GM20000 (cell line): ENCODE measurements around the gene OPRPN.

Experiments used
- DNase-seq: peaks from one replicate; pipeline ENCODE4 v3.0.0; 2012; ENCODE audit warnings: low spot score
- TF ChIP-seq, protein P1 (sequence below): IDR thresholded peaks from 2 replicates; pipeline ENCODE4 v1.5.1; 2012; ENCODE audit warnings: mild to moderate bottlenecking, control low read depth; ENCODE audit errors: extremely low read depth, missing control alignments

Gene OPRPN

DNA sequence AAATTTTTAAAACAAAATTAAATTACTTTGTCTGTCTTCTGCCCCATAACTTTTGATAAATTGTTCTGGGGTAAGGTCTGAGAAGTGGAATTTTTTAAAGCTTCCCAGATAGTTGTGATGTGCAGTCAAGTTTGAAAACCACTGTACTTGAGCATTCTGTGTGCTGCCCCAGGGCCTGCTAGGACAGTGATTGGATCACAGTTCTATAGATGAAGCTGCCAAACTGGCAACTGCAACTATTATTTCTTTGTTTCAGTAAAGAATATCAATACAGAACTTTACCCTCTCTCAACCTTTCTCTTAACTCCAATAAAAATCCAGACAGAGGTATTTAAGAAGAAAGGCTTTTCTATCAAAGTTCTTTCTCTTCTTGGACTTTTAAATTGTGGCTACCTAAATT lies at the start of gene OPRPN:
TSS of gene OPRPN (plus strand) at position 361 of the 400 bp plus-strand sequence. CDS start 1,346 bp downstream, outside the sequence.
- TF ChIP-seq, protein P1, sequence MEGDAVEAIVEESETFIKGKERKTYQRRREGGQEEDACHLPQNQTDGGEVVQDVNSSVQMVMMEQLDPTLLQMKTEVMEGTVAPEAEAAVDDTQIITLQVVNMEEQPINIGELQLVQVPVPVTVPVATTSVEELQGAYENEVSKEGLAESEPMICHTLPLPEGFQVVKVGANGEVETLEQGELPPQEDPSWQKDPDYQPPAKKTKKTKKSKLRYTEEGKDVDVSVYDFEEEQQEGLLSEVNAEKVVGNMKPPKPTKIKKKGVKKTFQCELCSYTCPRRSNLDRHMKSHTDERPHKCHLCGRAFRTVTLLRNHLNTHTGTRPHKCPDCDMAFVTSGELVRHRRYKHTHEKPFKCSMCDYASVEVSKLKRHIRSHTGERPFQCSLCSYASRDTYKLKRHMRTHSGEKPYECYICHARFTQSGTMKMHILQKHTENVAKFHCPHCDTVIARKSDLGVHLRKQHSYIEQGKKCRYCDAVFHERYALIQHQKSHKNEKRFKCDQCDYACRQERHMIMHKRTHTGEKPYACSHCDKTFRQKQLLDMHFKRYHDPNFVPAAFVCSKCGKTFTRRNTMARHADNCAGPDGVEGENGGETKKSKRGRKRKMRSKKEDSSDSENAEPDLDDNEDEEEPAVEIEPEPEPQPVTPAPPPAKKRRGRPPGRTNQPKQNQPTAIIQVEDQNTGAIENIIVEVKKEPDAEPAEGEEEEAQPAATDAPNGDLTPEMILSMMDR = no peak
- no peak for DNase-seq

GRCh38 chr4:70356185-70356584 lies 41.6 kb upstream of the OPRPN start:
- no peak for DNase-seq
- TF ChIP-seq, protein P1 = no peak

- TF ChIP-seq, protein P1 = no peak
- no peak for DNase-seq
Observed at GRCh38 chr4:70359115-70359661, 38.6 kb upstream of the OPRPN start.

DNA sequence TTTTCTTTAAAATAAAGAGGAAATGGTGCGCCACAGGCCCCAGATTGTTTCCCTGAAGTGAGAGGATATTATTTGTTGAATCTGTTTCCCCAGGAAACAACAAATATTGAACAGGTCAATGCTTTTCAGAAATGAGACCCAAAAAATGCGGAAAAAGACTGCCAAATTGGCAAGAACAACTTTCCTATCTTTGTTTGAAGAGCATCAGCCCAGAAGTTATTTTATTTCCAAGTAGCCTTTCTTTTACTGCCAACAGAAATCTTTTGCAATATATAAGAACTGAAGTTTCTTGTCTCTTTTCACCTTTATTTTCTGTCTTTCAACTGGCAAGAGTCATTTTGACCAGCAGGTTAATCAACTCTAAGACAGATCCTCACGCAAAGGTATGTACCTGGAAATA lies 37.3 kb upstream of the OPRPN start, which contains the start of gene SMR3A:
TSS of gene SMR3A (plus strand) at position 301 of the 400 bp plus-strand sequence. CDS start 1,356 bp downstream, outside the sequence.
- TF ChIP-seq, protein P1 = no peak

DNA sequence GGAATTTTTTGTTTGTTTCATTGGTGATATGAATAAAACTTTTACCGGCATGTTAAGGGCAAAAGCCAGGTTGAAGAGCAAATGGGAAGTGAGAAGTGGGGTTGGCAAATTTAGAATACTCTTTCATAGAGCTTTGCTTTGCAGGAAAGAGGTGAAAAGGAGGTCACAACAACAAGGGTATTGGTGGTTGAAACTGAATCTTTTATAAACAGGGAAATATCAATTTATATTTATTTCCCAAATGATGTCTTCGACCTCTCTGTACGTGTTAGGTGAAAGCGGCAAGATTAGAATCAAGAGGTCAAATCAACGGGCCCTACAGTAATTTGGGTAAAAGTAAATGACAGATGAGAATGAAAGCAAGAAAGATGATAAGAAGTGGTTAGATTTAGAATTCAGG lies 33.7 kb upstream of the OPRPN start:
- no peak for DNase-seq
- TF ChIP-seq, protein P1 = no peak

More for the DNA sequence above, 37.3 kb upstream of the OPRPN start, which contains the start of gene SMR3A:
- DNase-seq = no peak

DNA sequence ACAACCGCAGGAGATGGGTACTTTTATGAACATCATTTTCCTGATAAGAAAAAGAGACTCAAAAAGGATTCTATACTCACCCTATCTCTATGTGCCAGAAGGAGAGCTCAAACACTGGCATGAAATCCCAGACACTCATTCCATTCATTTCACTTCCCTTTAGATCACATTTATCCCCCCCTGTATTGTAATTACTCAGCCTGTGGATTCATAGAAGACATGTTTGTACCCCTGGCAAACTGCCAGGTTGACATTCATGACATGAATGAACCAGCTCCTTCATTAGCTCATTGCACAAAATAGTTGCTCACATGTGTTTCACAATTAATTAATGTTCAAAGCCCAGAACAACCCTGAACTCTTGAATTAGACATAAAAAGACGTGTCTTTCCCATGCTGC lies 32.3 kb upstream of the OPRPN start:
- TF ChIP-seq, protein P1 = no peak
- DNase-seq = no peak

- DNase-seq = no peak
- TF ChIP-seq, protein P1 = no peak
Observed at GRCh38 chr4:70367813-70368212, 29.9 kb upstream of the OPRPN start.
